K562 treated with DMSO at 1 percent for 4 hours (cell line): ENCODE measurements around the gene KLRC1. TPM values are rescaled to one million over a fixed set of nuclear protein-coding genes. Genes with fewer than 3 reads are reported as not detected.

ENCODE experiments used
- total RNA-seq: library from RNA; unstranded; fragments of 300-600 nt; gene quantifications from 2 replicates; pipeline ENCODE4 v1.2.3, GENCODE V29; 2022; ENCODE audit not compliant: insufficient read depth

KLRC1 gene
- not detected in 2 replicates for total RNA-seq

DNA sequence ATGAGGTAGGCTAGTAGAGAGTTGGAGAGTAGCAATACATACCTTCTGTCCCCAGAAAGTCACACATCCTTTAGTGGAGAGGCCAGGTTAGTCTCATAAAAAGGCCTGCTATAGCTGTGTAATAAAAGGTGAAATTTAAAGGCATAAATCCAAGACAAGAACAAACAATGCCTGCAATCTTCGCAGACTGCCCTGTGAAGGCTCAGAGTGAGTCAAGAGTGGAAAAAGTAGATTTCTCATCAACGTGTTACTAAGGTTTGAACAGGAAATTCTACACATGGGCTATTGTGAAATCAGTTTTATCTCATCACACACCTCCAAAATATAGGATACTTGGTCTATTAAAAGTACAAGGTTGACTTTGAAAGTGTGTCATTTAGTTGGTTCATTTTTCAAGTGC, at the start of gene KLRC1:
Gene KLRC1 (minus strand): TSS at position 222 of the 400 bp plus-strand sequence. CDS start 2,221 bp downstream, outside the sequence.

DNA sequence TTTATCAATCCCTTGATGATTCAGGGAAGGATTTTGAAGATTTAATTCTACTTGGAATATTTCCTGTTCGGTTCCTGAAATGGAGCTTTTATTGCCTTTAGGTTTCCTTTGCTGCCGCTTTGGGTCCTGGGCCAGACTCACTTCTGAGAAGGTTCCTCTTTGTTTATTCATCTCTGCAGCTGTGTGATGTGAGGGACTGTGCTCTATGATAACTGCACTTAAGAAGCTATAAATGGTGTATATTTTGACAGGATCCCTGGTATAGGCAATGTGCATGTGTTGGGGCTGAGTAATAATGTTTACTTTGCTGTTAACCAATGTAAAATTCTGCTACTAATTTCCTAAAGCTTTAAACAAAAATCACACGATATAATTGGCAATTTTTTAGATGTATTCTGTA, 17.4 kb downstream of the KLRC1 start, which contains the start of gene KLRC2:
Gene KLRC2 (minus strand): TSS at position 195 of the 400 bp plus-strand sequence. CDS start 24 bp downstream, at position 171.

DNA sequence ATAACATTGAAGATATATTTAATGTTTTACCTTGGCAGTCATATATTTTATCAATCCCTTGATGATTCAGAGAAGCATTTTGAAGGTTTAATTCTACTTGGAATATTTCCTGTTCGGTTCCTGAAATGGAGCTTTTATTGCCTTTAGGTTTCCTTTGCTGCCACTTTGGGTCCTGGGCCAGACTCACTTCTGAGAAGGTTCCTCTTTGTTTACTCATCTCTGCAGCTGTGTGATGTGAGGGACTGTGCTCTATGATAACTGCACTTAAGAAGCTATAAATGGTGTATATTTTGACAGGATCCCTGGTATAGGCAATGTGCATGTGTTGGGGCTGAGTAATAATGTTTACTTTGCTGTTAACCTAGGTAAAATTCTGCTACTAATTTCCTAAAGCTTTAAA, 32.8 kb downstream of the KLRC1 start, which contains the start of gene KLRC3:
Gene KLRC3 (minus strand): TSS at position 262 of the 400 bp plus-strand sequence. CDS start 45 bp downstream, at position 217.

DNA sequence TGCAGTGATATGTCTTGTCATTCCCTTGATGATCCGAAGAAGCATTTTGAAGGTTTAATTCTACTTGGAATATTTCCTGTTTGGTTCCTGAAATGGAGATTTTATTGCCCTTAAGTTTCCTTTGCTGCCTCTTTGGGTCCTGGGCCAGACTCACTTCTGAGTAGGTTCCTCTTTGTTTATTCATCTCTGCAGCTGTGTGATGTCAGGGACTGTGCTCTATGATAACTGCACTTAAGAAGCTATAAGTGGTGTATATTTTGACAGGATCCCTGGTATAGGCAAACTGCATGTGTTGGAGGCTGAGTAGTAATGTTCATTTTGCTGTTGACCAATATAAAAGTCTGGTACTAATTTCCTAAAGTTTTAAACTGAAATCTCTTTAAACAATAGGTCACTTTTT, 43.8 kb downstream of the KLRC1 start, which contains the start of gene KLRC4:
Gene KLRC4 (minus strand): TSS at position 366 of the 400 bp plus-strand sequence. CDS start 182 bp downstream, at position 184.

Other genes with a start within 250 kb of the KLRC1 start
- gene GABARAPL1, start 240.5 kb downstream of the KLRC1 start, total RNA-seq: 15.1 and 20.4 TPM in 2 replicates
- gene KLRD1, start 145.5 kb downstream of the KLRC1 start, total RNA-seq: not detected in 2 replicates
- not detected in 2 replicates for gene KLRK1, start 63.3 kb downstream of the KLRC1 start, total RNA-seq
- not detected in 2 replicates for gene KLRC4, start 43.6 kb downstream of the KLRC1 start, total RNA-seq
- gene KLRC3, start 32.8 kb downstream of the KLRC1 start, total RNA-seq: not detected in 2 replicates
- not detected in 2 replicates for gene KLRC2, start 17.4 kb downstream of the KLRC1 start, total RNA-seq
- 0.97 TPM in 1 of 2 replicates, not detected in the other for gene EIF2S3B, start 52.5 kb upstream of the KLRC1 start, total RNA-seq
- 6.8 and 8.7 TPM in 2 replicates for gene MAGOHB, start 160.2 kb upstream of the KLRC1 start, total RNA-seq
- 0.25 TPM in 1 of 2 replicates, not detected in the other for gene STYK1, start 220.7 kb upstream of the KLRC1 start, total RNA-seq